ENCODE data around the gene ASPG. TPM values are rescaled to one million over a fixed set of nuclear protein-coding genes. Genes with fewer than 3 reads are reported as not detected.

ASPG gene
- total RNA-seq, 1 experiment from 2014 or later = not detected

DNA sequence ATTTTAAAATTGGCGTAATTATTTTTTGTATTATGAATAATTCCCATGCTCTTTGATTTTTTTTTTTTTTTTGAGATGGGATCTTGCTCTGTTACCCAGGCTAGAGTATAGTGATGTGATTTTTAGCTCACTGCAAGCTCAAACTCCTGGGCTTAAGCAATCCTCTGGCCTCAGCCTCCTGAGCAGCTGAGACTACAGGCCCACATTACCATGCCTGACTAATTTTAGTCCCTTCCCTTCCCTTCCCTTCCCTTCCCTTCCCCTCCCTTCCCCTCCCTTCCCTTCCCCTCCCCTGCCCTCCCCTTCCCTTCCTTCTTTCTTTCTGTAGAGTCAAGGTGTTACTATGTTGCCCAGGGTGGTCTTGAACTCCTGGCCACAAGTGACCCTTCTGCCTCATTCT is 43.5 kb downstream of the ASPG start:
- no peak for DNase-seq (ENCODE audit: low spot score)
- in situ Hi-C loops (cut with HindIII; ENCODE audit: low sequenced_read_pairs) = no loop called here

- no peak for DNase-seq (ENCODE audit: low spot score)
- in situ Hi-C loops (cut with HindIII; ENCODE audit: low sequenced_read_pairs) = no loop called here
These were observed 44.1 kb downstream of the ASPG start for GRCh38 chr14:104129556-104129955.

DNA sequence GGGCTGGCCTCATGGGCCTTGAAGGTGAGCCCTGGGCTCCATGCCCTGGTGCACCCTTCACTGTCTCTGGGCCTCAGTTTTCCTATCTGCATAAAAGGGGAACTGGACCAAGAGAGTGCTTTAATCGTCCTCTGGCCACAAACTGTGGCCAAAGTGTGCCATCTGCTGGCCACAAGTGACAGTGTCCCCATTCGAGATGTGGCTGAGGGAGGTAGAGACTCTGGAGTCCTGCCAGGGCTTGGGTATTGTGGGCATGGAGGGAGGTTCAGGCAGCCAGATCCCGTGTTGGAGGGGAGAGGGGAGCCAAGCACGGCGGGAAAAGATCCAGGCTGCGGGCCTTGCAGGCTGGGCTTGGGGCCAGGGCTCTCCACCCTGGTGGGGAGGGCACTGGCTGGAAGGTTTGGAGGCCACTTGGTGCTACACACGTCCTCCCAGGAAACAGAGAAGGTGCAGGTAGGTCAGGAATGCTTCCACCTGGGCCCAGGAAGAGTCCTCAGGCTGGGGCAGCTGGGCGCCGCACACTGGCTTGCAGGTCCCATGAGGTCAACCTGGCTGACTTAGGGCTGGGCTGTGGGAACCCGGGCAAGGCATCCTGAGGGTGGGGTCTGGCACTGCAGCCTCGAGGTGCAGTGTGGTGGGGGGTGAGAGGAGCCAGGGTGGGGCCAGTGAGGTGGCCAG is 45.6 kb downstream of the ASPG start:
- peak; percentile 30 for DNase-seq (ENCODE audit: low spot score)
- in situ Hi-C loops (cut with HindIII; ENCODE audit: low sequenced_read_pairs) = no loop called here

DNA sequence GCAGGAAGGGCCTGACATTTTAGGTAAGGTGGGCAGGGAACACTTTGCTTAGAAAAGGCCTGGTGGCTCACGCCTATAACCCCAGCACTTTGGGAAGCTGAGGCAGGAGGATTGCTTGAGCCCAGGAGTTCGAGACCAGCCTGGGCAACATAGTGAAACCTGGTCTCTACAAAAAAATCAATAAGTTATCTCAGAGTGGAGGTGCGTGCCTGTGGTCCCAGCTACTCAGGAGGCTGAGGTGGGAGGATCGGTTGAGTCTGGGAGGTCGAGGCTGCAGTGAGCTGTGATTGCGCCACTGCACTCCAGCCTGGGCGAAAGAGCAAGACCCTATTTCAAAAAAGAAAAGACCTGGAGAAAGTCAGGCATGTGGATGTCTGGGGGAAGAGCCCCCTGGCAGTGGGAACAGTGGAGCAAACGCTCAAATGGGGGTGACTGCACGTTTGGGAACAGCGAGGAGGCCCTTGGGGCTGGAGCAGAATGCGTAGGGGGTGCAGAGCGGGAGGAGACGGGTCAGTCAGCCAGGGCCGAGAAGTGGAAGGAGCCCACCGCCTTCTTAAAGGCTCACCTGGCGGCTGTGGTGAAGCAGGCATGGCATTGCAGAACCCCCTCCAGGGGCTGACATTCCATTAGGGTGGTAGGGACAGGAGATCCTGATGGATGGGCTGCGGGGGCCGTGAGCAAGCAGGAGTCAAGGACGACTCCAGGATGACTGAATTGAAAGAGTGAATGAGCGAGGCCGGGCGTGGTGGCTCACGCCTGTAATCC is 46.6 kb downstream of the ASPG start:
- in situ Hi-C loops (cut with HindIII; ENCODE audit: low sequenced_read_pairs) = no loop called here
- no peak for DNase-seq (ENCODE audit: low spot score)

- in situ Hi-C loops (cut with HindIII; ENCODE audit: low sequenced_read_pairs) = no loop called here
- no peak for DNase-seq (ENCODE audit: low spot score)
These were observed 47.5 kb downstream of the ASPG start for GRCh38 chr14:104132981-104133380.

DNA sequence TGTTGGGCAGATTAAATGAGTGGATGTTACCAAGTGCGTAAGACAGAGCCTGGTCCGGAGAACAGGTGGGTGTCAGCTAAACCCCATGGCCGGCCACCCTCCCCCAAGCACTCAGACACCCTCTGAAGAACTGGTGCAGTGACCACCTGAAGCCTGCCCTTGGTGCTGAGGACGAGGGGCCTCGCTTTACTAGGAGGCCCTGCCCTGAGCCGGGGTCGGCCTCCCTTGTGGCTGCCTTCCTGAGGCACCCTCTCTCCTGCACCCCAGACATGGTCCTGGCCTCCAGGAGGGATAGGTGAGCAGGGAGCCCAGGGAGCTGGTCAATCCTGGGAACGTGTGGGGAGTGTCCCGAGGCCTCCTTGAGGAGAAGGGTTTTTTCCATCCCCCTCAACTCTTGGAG is 48.0 kb downstream of the ASPG start:
- DNase-seq (ENCODE audit: low spot score) = no peak
- in situ Hi-C loops (cut with HindIII; ENCODE audit: low sequenced_read_pairs) = no loop called here

- in situ Hi-C loops (cut with HindIII; ENCODE audit: low sequenced_read_pairs) = no loop called here
- DNase-seq (ENCODE audit: low spot score) = no peak
These were observed 48.8 kb downstream of the ASPG start for GRCh38 chr14:104134061-104134965.

GRCh38 chr14:104135121-104135903 is 49.8 kb downstream of the ASPG start:
- in situ Hi-C loops (cut with HindIII; ENCODE audit: low sequenced_read_pairs) = no loop called here
- no peak for DNase-seq (ENCODE audit: low spot score)

DNA sequence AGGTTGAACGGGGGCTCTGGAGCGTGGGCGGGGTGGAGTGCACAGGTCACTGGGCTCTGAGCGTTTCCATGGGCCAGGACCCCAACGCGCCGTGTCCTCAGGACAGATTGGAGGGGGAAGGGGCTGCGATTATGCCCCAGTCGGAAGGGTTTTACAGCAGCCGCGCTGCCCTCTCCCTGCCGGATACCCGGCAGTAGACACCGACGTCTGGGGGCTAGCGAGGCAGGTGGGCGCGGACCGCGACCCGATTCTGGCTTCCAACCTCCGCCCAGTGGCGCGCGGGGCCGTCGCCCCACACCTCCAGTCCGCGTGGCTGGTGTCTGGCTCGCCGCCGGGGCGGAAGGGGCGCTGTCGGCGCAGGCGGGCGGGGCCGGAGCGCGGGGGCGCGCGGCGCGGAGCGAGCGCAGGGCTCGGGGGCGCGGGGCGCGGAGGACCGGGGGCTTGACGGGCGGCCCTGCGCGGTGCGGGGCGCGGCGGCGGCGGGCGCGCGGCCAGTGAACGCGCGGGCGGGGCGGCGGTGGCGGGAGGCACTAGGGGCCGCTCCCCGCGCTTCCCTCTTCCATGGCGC is 50.5 kb downstream of the ASPG start:
- DNase-seq (ENCODE audit: low spot score) = no peak
- in situ Hi-C loops (cut with HindIII; ENCODE audit: low sequenced_read_pairs) = no loop called here

DNA sequence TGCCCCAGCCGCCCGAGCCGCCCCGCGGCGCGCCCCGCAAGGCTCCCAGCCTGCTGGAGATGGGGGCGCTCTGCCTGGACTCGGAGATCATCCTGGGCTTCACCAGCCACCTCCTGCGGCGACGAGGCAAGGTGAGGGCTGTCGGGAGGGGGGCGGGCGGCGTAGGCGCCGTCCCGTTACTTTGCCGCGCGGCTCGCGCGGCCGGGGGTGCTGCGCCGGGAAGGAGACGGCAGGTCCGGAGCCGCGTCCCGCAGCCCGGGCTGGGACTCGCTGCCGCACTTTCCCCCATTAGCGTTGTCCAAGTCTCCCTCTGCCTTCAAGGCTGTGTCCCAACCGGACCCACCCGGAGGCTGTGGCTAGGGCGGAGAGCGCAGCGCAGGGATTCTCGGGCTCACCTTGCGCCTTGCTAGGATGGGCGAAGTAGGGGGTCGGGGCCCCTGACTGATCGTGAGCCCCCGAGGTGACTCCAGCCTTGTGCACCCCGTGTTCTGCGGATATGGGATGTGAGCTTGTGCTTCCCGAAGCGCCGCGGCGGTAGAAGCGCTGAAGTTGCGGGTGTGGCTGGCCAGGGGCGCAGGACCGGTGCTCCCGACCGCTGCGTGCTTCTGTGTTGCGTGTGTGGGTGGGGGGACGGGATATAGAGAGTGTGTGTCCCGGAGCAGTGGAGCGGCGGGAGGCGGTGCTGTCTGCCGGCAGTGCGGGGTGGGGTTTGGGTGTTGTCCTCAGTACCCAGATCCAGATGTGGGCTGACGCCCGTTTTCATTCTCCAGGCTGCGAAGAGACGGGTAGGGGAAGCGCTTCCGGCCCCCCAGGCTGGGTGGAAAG is 51.2 kb downstream of the ASPG start:
- DNase-seq (ENCODE audit: low spot score) = no peak
- in situ Hi-C loops (cut with HindIII; ENCODE audit: low sequenced_read_pairs) = no loop called here

GRCh38 chr14:104137297-104138097 is 52.0 kb downstream of the ASPG start:
- peak; percentile 19 for DNase-seq (ENCODE audit: low spot score)
- in situ Hi-C loops (cut with HindIII; ENCODE audit: low sequenced_read_pairs) = no loop called here

DNA sequence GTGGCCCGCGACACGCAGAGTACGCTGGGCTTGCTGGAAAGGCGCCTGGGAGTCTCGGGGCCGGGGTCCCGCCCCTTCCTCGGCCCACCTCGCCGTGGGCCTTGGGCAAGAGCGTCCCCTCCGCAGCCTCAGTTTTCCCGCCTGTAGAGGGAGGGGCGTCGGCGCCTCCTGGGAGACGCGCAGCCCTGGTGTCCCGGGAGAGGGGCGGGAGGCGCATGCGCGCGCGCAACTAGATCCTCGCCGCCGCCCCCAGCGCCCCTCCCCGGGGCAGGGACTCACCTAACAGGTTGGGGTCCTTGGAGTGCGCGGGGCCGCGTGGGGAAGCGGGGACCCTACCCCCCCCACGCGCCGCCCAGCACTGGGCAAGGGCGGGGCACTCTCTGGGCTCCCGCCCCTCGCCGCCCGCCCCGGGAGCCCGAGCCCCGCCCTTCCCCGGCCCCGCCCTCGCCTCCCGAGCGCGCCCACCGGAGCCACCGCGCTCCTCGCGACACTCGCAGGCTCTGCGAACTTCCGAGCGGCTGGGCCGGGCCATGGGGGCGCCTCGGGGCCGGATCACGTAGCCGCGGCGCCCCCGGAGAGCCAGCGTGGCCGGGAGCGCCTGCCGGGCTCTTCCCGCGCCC is 52.7 kb downstream of the ASPG start, which contains the start of gene KIF26A:
Gene KIF26A, plus strand, starts transcription at position 490 of the 620 bp plus-strand sequence. CDS start 136 bp downstream, outside the sequence.
- in situ Hi-C loops (cut with HindIII; ENCODE audit: low sequenced_read_pairs) = no loop called here
- DNase-seq (ENCODE audit: low spot score) = peak; percentile 5

DNA sequence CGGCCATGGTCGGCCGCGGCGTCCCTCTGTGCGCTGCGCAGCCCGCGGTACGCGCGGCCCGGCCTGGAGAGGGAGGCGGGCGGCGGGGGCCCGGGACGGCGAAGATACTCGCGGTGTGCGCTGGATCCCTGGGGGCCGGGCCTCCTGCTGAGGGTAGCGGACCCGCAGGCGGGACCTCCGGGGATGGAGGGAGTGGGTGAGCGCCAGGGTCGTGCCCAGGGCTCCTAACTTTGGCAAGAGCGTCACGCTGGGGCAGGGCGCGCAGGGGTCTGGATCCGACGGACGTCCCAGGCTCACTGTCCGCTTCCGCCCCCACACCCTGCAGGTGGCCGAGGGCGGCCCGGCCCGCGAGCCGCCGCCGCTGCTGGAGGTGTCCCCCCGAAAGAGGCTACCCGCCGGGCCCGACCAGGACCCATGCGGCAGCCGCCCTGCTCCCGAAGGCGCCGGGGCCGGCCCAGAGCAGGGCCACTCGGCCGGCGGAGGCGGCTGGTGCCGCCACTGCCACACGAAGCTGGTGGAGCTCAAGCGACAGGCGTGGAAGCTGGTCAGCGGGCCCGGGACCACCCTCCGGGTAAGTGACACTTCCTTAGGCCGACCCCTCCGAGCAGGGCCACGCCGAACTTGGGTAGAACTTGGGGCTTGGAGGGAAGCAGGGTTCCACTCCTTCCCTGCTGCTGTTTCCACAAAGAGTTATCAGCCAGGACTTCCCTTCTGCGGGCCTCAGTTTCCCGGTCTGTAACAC is 53.4 kb downstream of the ASPG start:
- in situ Hi-C loops (cut with HindIII; ENCODE audit: low sequenced_read_pairs) = no loop called here
- DNase-seq (ENCODE audit: low spot score) = no peak

- in situ Hi-C loops (cut with HindIII; ENCODE audit: low sequenced_read_pairs) = no loop called here
These were observed 54.1 kb downstream of the ASPG start for GRCh38 chr14:104139460-104140212.

GRCh38 chr14:104140213-104140462 is 54.6 kb downstream of the ASPG start:
- DNase-seq (ENCODE audit: low spot score) = no peak
- in situ Hi-C loops (cut with HindIII; ENCODE audit: low sequenced_read_pairs) = no loop called here

More at GRCh38 chr14:104139460-104140212, 54.1 kb downstream of the ASPG start:
- DNase-seq (ENCODE audit: low spot score) = no peak
